ENCODE results near the gene TMEM134.

The TMEM134 gene

DNA sequence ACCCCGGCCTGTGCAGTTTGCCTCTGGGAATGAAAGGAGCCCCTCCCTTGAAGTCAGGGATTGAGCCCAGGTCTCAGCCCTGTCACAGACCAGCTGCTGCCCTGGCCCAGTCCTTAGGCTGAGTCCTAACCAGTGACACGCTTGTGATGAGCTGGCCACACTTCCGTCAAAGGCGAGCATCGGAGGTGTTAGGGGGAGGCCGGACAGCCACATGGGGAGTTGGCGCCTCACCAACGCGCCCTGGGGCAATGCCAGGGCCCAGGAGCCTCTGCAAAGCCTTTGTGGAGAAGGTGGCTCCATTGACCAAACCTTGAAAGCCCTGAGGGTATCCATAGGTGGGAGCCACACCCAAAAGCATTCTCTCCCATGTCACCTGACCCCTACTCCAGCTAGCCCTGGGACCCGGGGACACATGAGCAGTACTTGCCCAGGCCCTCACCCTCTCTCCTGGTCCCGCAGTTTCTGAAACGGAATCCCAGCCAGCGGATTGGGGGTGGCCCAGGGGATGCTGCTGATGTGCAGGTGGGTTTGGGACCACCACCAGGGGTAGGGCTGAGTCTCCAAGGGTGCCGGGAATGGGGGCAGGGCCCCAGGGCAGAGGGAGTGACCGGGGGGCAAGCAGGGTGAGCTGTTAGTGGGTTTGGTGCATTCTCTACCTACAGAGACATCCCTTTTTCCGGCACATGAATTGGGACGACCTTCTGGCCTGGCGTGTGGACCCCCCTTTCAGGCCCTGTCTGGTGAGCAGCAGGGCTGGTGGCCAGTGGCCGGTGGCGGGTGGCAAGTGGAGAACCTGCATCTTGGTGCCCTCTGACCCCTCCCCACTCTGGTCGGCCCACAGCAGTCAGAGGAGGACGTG lies 35.3 kb downstream of the TMEM134 start:
- in situ Hi-C loops (cut with MboI; ENCODE audit: low sequenced_read_pairs, unreplicated experiment), result no loop called here
- no peak for TF ChIP-seq CTCF (IDR thresholded peaks at IDR 0.05; ENCODE audit: borderline replicate concordance, control extremely low read depth, extremely low read depth, insufficient read depth, missing control alignments)
- no peak for DNase-seq (ENCODE audit: low spot score)

- TF ChIP-seq CTCF (IDR thresholded peaks at IDR 0.05; ENCODE audit: borderline replicate concordance, control extremely low read depth, extremely low read depth, insufficient read depth, missing control alignments), result no peak
- no peak for DNase-seq (ENCODE audit: low spot score)
- in situ Hi-C loops (cut with MboI; ENCODE audit: low sequenced_read_pairs, unreplicated experiment), result no loop called here
Measured at GRCh38 chr11:67432655-67433349, 36.2 kb downstream of the TMEM134 start.

- in situ Hi-C loops (cut with MboI; ENCODE audit: low sequenced_read_pairs, unreplicated experiment), result no loop called here
- DNase-seq (ENCODE audit: low spot score), result no peak
Measured at GRCh38 chr11:67431346-67432249, 37.5 kb downstream of the TMEM134 start.

DNA sequence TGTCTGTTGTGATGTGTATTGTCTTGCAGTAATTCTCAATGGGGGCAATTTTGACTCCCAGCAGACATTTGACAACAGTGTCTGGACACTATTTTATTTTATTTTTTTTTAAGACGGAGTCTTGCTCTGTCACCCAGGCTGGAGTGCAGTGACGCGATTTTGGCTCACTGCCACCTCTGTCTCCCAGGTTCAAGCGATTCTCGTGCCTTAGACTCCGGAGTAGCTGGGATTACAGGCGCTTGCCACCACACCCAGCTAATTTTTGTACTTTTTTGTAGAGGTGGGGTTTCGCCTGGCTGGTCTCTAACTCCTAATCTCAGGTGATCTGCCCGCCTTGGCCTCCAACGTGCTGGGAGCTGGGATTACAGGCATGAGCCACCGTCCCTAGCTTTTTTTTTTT lies 39.3 kb downstream of the TMEM134 start:
- no peak for DNase-seq (ENCODE audit: low spot score)
- in situ Hi-C loops (cut with MboI; ENCODE audit: low sequenced_read_pairs, unreplicated experiment), result no loop called here

More at GRCh38 chr11:67431346-67432249, 37.5 kb downstream of the TMEM134 start:
- TF ChIP-seq CTCF (IDR thresholded peaks at IDR 0.05; ENCODE audit: borderline replicate concordance, control extremely low read depth, extremely low read depth, insufficient read depth, missing control alignments), result no peak

DNA sequence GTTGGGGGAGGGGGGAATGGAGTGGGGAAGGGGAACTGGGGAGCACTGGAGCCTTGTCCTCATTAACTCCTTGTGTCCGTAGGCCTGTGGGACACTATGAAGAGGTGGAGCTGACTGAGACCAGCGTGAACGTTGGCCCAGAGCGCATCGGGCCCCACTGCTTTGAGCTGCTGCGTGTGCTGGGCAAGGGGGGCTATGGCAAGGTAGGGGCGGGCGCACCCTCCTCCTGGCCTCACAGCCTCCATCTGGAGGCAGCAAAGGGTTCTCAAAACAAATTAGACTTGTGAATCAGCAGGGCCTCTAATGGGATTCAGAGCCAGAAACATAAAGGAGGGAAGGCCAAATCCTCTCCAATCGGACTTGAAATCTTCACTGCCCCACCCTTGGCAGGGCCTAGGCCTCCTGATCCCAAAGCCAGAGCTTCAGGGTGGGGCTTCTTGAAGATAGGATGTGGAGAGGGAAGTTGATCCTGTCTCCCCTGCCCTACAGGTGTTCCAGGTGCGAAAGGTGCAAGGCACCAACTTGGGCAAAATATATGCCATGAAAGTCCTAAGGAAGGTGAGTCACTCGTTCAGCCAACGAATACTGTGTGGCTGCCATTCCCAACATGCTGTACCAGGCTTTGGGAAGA lies 39.9 kb downstream of the TMEM134 start:
- in situ Hi-C loops (cut with MboI; ENCODE audit: low sequenced_read_pairs, unreplicated experiment), result no loop called here
- TF ChIP-seq CTCF (IDR thresholded peaks at IDR 0.05; ENCODE audit: borderline replicate concordance, control extremely low read depth, extremely low read depth, insufficient read depth, missing control alignments), result no peak
- no peak for DNase-seq (ENCODE audit: low spot score)

More for the DNA sequence above, 39.3 kb downstream of the TMEM134 start:
- no peak for TF ChIP-seq CTCF (IDR thresholded peaks at IDR 0.05; ENCODE audit: borderline replicate concordance, control extremely low read depth, extremely low read depth, insufficient read depth, missing control alignments)

All from GM13976 (cell line).